AG09319 (cell line): Measurements from ENCODE around the gene CCDC6.
"Not testable (repeated sequence)": the region's sequence is repeated elsewhere in the genome, so short reads cannot be mapped to it uniquely, and the experiment has no call there.

Source experiments
- DNase-seq: peaks from one replicate; pipeline ENCODE4 v3.0.0-alpha.2; 2010; ENCODE audit warnings: low read depth; ENCODE audit errors: extremely low read depth
- CTCF ChIP-seq: IDR thresholded peaks from 2 replicates; pipeline ENCODE4 v1.5.1; 2011; ENCODE audit warnings: low read depth, mild to moderate bottlenecking, inconsistent platforms, low read length, moderate library complexity

Gene CCDC6

GRCh38 chr10:59942556-59942955 lies 36.2 kb upstream of the CCDC6 start:
- TF ChIP-seq CTCF = no peak
- no peak for DNase-seq

GRCh38 chr10:59937720-59938119 lies 31.4 kb upstream of the CCDC6 start:
- no peak for DNase-seq
- no peak for TF ChIP-seq CTCF

GRCh38 chr10:59934701-59935100 lies 28.3 kb upstream of the CCDC6 start:
- DNase-seq = no peak
- no peak for TF ChIP-seq CTCF

GRCh38 chr10:59930788-59931521 lies 24.6 kb upstream of the CCDC6 start:
- DNase-seq = not testable (repeated sequence)

GRCh38 chr10:59926086-59926485 lies 19.7 kb upstream of the CCDC6 start:
- TF ChIP-seq CTCF = no peak
- DNase-seq = no peak

GRCh38 chr10:59922907-59923306 lies 16.6 kb upstream of the CCDC6 start:
- no peak for DNase-seq
- TF ChIP-seq CTCF = no peak

- TF ChIP-seq CTCF = no peak
- DNase-seq = no peak
Observed at GRCh38 chr10:59917922-59918321, 11.6 kb upstream of the CCDC6 start.
